Osteoblast (primary cell): ENCODE data around the gene TTC13. TPM values are rescaled to one million over a fixed set of nuclear protein-coding genes. Genes with fewer than 3 reads are reported as not detected.

ENCODE experiments used
- DNase-seq: peaks from one replicate; pipeline ENCODE4 v3.0.0; 2011; ENCODE audit warnings: low spot score, mixed read lengths; ENCODE audit not compliant: insufficient read length; ENCODE audit errors: missing footprints
- H2AFZ ChIP-seq: 2 replicates; pipeline ENCODE4 v1.6.0; 2011; ENCODE audit warnings: mild to moderate bottlenecking, low read length
- H3K27ac ChIP-seq: 2 replicates; pipeline ENCODE4 v1.5.1; 2011; ENCODE audit warnings: mild to moderate bottlenecking, low read depth, low read length, moderate library complexity
- H3K27me3 ChIP-seq: 2 replicates; pipeline ENCODE4 v1.6.0; 2012; ENCODE audit warnings: mild to moderate bottlenecking, control low read depth, inconsistent platforms, low read length, moderate library complexity; ENCODE audit not compliant: insufficient read depth
- H3K36me3 ChIP-seq: 2 replicates; pipeline ENCODE4 v1.5.1; 2011; ENCODE audit warnings: mild to moderate bottlenecking, low read length, control low read depth, moderate library complexity; ENCODE audit not compliant: insufficient read depth
- H3K4me1 ChIP-seq: 2 replicates; pipeline ENCODE4 v1.5.1; 2011; ENCODE audit warnings: mild to moderate bottlenecking, low read length, control low read depth, moderate library complexity; ENCODE audit not compliant: insufficient read depth
- H3K4me2 ChIP-seq: 2 replicates; pipeline ENCODE4 v1.6.0; 2011; ENCODE audit warnings: mild to moderate bottlenecking, low read length; ENCODE audit not compliant: insufficient read depth
- H3K4me3 ChIP-seq: fragments of 200-600 bp; sonication (generic); 3 replicates; pipeline ENCODE4 v1.5.1; 2012; ENCODE audit warnings: mild to moderate bottlenecking, low read length, inconsistent platforms; ENCODE audit not compliant: insufficient read depth
- H3K79me2 ChIP-seq: 2 replicates; pipeline ENCODE4 v1.6.0; 2012; ENCODE audit warnings: mild to moderate bottlenecking, low read length, control low read depth, inconsistent platforms; ENCODE audit not compliant: insufficient read depth
- H3K9me3 ChIP-seq: 2 replicates; pipeline ENCODE4 v1.5.1; 2011; ENCODE audit warnings: low read depth, low read length, control low read depth
- H4K20me1 ChIP-seq: 2 replicates; pipeline ENCODE4 v1.6.0; 2012; ENCODE audit warnings: mild to moderate bottlenecking, low read length, control low read depth; ENCODE audit not compliant: insufficient read depth
- CTCF ChIP-seq: IDR thresholded peaks from 2 replicates; pipeline ENCODE4 v1.5.1; 2011; ENCODE audit warnings: mild to moderate bottlenecking, low read depth, low read length, moderate library complexity; ENCODE audit errors: extremely low read depth
- total RNA-seq: library from RNA; depleted of rRNA; stranded (reverse); fragments of >200 nt; gene quantifications from 2 replicates; pipeline ENCODE4 v1.2.3, GENCODE V29; 2012

The TTC13 gene
- total RNA-seq, 1 donor = 15.9 TPM

GRCh38 chr1:230917284-230918135 lies 61.2 kb downstream of the TTC13 start:
- Histone ChIP-seq H3K4me3 (no peak overlapping the region), H3K27ac (no peak overlapping the region), H2AFZ (peak overlapping the region; percentile 12), H3K4me1 (peaks cover 13% of the 10 kb centered on the region), H3K4me2 (no peak overlapping the region), H3K9me3 (no peaks in the 10 kb centered on the region), H3K27me3 (no peaks in the 10 kb centered on the region), H3K36me3 (peaks cover 6% of the 10 kb centered on the region), H4K20me1 (no peaks in the 10 kb centered on the region), H3K79me2 (no peaks in the 10 kb centered on the region)
- TF ChIP-seq CTCF = peak; percentile 67
- DNase-seq = no peak

GRCh38 chr1:230916587-230917283 lies 61.9 kb downstream of the TTC13 start:
- H3K79me2 ChIP-seq = no peaks in the 10 kb centered on the region
- no peak for DNase-seq
- no peak overlapping the region for H3K27ac ChIP-seq
- H3K27me3 ChIP-seq = no peaks in the 10 kb centered on the region
- H3K36me3 ChIP-seq = peaks cover 6% of the 10 kb centered on the region
- H3K9me3 ChIP-seq = no peaks in the 10 kb centered on the region
- no peak for TF ChIP-seq CTCF
- H3K4me2 ChIP-seq = no peak overlapping the region
- no peaks in the 10 kb centered on the region for H4K20me1 ChIP-seq
- peak overlapping the region; percentile 12 for H2AFZ ChIP-seq
- H3K4me3 ChIP-seq = no peak overlapping the region
- H3K4me1 ChIP-seq = peaks cover 13% of the 10 kb centered on the region

- no peak for DNase-seq
- Histone ChIP-seq H3K27ac (no peak overlapping the region), H4K20me1 (no peaks in the 10 kb centered on the region), H3K9me3 (no peaks in the 10 kb centered on the region), H3K4me1 (peaks cover 13% of the 10 kb centered on the region), H3K4me3 (no peak overlapping the region), H3K27me3 (no peaks in the 10 kb centered on the region), H3K4me2 (no peak overlapping the region), H3K79me2 (no peaks in the 10 kb centered on the region), H3K36me3 (peaks cover 6% of the 10 kb centered on the region), H2AFZ (no peak overlapping the region)
- no peak for TF ChIP-seq CTCF
Measured at GRCh38 chr1:230915078-230915477, 63.6 kb downstream of the TTC13 start.

- H4K20me1 ChIP-seq = no peaks in the 10 kb centered on the region
- peaks cover 13% of the 10 kb centered on the region for H3K4me1 ChIP-seq
- H3K27me3 ChIP-seq = no peaks in the 10 kb centered on the region
- TF ChIP-seq CTCF = no peak
- H2AFZ ChIP-seq = peak overlapping the region; percentile 52
- no peak overlapping the region for H3K4me3 ChIP-seq
- H3K9me3 ChIP-seq = no peaks in the 10 kb centered on the region
- peaks cover 5% of the 10 kb centered on the region for H3K36me3 ChIP-seq
- no peak overlapping the region for H3K4me2 ChIP-seq
- DNase-seq = no peak
- H3K27ac ChIP-seq = peak overlapping the region; percentile 32
- no peaks in the 10 kb centered on the region for H3K79me2 ChIP-seq
Measured at GRCh38 chr1:230913496-230913895, 65.2 kb downstream of the TTC13 start.
